Inferior parietal cortex (tissue), 1 donor: Measurements from ENCODE around the gene CIRBP.
"Not testable (repeated sequence)": the region's sequence is repeated elsewhere in the genome, so short reads cannot be mapped to it uniquely, and the experiment has no call there.

ENCODE experiments used
- DNase-seq: peaks from one replicate; pipeline ENCODE4 v3.0.0-alpha.2; 2016; ENCODE audit errors: extremely low spot score

The CIRBP gene

GRCh38 chr19:1309977-1310852 is 41.1 kb downstream of the CIRBP start:
- no peak for DNase-seq

DNA sequence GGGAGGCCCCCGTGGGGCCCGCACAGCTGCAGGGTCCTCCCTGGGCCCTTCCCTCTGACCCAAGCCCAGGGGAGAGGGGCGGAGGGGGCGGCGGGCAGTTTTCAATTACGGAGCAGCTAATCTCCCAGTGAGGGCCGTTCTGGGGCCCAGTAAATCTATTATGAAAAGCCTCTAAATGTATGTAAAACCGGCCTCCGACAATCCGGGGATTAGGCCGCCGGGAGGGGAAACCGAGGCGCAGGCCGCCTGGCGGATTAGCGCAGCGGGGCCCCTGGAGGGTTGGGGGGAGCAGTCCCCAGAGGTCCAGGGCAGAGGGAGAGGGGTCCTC is 41.7 kb downstream of the CIRBP start:
- DNase-seq: no peak

GRCh38 chr19:1311543-1312091 is 42.5 kb downstream of the CIRBP start:
- no peak for DNase-seq

DNA sequence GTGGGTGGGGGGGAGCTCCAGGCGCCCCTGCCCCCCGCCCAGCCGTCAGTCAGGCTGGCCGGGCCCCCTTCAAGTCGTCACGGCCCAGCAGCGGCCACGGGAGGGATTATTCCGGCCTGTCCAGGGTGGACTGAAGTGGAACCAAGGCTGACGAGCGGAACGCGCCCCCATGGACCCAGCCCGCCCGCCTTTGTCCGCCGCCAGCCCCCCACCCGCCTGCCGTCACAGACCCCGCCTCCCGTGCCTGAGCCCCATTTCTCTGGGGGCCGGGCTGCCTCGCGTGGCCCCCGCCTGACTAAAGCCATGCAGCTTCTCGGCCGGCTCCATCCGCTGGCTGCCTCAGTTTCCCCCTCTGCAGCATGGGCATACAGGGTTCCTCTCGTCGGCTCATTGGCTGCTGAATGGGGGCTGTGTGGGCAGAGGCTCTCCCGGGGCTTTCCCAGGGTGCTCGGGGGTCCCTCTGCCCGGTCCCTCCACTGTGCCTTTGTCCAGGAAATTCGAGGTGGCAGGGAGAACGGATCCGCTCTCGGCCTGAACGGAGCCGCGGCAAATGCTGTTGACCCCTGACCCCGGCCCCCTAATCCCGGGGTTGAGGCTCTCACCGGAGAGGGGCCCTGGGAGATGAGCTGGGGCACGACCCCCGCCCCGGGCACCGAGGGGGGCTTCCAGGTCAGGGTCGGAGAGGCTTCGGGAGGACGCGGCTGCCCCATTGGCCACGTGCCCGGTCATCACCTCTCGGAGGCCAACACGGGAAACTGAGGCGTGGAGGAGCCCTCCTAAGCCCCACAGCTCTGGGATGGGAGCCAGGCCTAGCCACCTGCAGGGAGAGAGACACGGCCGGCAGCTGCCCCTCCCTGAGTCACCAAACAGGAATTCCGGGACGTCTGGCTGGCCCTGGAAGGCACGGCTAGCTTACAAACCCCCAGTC is 43.9 kb downstream of the CIRBP start:
- no peak for DNase-seq

DNA sequence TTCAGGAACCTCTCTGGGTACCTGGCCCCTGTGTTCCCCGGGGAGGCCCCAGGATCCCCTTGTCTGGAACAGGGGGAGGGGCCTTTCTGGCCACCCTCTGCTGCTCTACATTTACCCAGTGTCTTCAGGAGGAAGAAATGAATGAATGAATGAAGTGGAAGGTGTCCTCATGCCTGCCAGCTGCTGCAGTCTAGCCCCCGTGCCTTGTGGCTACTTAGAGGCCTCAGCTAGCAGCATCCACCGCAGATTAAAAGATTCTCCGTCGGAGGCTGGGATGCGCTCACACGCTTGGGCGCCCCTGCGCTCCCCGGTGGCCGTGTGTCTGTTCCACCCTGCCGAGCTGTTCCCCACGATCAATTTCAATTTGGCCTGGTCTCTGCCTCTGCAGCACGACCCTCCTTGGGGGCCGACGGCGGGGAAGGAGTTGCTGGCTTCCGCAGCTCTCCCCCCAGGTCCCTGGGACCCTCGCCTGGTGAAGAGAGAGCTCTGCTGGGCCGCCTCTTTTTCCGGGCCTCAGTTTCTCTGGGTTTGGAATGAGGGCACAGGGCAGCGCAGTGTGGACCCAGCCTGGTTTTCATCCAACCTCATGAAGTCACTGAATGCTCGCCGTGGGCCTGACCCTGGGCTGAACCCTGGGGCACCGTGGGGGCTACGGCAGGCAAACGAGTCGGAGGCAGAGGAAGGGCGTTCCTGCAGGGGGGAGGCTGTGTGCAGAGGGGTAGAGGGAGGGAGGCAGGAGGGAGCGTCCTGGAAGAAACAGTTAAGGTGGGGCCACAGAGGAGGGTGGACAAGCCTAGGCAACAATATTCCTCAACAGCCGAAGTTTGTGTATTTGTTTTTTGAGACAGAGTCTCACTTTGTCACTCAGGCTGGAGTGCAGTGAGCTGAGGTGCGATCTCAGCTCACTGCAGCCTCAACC is 44.8 kb downstream of the CIRBP start:
- DNase-seq: no peak

DNA sequence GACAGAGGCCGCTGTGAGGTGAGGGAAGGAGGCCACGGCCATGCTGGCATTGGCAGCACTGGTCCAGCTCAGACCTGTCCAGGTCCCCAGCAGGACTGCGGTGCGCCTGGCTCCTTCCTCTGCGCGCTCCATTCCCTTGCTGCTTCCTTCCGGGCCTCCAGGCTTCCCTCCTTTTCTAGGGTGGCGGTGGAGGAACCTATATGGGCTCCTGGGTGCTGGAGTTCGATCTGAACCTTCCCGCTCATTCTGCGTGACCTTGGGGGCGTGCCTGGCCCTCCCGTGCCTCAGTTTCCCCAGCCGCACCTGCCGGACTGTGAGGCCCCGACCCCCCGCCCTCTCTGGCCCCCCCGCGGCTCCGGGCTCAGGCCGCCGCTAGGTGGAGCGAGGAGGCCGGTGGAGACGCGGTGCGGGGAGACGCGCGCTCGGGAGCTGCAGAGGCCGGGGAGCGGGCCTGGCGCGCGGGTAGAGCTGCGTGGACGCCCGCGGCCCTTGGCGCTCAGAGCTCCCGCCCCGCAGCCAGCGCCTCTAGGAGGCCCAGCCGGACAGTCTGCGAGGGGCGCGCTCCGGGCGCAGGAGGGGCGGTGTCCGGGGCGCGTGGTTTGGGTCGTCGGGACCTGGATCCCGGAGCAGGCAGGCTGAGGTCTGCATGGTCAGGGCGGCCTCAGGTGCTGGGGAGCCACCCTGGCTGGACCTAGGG is 46.5 kb downstream of the CIRBP start:
- peak; percentile 62 for DNase-seq

GRCh38 chr19:1316466-1316865 is 47.3 kb downstream of the CIRBP start:
- no peak for DNase-seq

DNA sequence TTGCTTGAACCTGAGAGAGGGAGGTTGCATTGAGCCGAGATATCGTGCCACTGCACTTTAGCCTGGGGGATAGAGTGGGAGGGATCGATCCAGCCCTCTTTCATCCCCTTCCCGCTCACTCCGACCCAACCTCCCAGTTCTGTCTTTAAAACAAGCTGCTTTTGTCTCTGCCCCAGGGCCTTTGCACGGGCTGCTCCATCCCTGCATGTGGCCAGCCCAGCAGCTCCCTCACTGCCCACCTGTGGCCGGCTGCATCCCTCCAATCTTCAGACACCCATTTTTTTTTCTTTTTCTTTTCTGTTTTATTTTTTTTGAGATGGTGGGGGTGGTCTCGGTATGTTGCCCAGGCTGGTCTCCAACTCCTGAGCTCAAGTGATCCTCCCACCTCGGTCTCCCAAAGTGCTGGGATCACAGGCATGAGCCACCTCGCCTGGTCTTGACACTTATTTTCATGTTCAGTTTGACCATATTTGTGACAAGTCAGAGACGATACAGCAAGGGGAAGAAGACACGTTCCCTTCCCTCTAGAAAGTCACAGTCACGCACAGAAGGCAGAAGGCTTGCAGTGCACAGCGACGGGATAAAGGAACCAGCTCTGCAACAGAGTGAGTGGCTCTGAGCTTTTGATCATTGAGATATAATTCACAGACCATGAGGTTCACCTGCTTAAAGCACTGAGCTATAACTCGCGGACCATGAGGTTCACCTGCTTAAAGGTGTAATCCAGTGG is 48.3 kb downstream of the CIRBP start:
- no peak for DNase-seq

DNA sequence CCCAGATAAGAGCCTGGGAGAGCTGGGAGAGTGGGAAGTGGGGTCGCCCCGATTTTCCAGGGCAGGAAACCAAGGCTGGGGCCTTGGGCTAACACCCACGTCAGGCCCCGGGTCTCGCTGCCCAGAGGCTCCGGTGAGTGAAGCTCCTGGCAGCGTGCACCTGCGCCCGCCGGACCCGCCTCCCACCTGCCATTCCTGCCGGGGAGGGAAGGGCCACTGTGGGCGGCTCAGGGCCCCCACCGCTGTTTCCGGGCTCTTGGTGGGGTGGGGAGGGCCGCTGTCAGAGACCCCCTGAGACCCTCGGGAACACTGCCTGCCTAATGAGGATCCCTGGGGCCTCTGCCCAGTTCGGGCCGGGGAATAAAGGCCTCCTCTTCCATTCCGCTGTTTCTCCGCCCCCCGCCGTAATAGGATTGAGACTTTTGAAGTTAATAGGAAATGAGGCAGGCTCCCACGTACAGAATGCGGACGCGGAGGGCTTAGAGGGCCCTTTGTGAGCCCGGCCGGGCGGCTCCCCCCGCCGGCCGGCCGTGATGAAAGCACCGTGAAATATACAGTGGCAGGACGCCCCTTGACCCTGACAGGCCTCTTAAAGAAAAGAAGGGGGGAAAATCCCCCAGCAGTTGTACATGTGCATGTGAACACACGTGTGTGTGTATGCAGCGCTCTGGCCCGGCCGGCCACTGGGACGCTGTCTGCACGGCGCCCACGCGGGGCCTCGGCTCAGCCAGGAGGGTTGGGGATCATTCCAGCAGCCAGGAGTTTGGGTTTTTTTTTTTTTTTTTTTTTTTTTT is 49.7 kb downstream of the CIRBP start:
- DNase-seq: no peak

GRCh38 chr19:1320282-1320650 is 51.1 kb downstream of the CIRBP start:
- DNase-seq: not testable (repeated sequence)

- DNase-seq: no peak
Observed at GRCh38 chr19:1321539-1321938, 52.4 kb downstream of the CIRBP start.

- DNase-seq: no peak
Observed at GRCh38 chr19:1322198-1322981, 53.3 kb downstream of the CIRBP start.

DNA sequence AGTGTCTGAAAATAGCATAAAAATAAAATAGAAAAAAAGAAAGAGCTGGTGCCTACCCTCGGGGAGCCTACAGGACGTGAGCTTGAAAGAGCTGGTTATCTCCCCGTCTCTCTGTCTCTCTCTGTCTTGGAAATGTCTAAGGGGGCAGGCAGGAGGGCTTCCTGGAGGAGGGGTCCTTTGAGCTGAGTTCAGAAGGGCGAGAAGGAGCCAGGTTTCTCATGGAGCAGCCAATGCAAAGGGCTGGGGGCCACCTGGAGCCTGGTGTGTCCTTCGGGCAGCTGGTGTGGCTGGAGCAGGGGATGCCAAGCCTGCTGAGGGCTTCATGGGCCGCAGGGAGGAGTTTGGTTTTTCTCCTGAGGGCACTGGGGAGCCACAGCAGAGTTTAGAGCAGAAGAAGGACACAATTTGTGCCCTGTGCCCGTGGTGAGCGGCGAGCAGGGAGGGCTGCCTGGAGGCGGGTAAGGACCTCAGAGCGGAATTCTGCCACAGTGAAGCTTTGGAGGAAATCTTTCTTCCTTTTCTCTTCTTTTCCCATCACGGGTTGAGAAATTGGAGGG is 55.2 kb downstream of the CIRBP start:
- no peak for DNase-seq
